ENCODE results near the gene ATE1. TPM values are rescaled to one million over a fixed set of nuclear protein-coding genes. Genes with fewer than 3 reads are reported as not detected.

ATE1 gene
- total RNA-seq, 1 experiment from 2014 or later: 39.2 TPM

DNA sequence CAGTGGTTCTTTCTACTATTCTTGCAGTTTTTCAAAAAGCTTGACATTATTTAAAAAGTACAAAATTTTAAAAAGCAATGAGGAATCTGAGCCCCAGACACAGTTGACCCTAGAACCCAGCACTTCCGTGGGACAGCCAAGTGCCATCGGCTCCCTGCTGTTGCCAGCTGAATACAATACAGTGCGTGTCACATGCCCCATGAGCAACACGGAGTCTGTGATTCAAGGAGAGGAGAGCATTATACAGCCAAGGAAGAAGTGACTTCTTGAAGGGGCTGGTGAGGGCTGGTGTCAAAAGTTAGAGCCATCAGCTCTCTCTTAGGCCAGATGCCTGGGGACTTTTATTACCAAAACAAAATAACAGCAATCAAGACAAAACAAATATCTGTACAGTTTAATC lies 206.6 kb downstream of the ATE1 start:
- ChIA-PET CTCF (no interaction called here), POLR2A (no interaction called here), RAD21 (ENCODE audit: low non-redundant PET in 1 of 2, low total read pairs in 2 of 2, uncharacterized antibody in 2 of 2, unreplicated experiment in 2 of 2) (no interaction called here)
- H3K9me3 ChIP-seq (ENCODE audit: control insufficient read depth in 1 of 2, insufficient read depth in 1 of 2, low read depth in 1 of 2, low read length in 2 of 2): no peaks in the 10 kb centered on the region
- ATAC-seq (no peak), DNase-seq (ENCODE audit: low read depth, low spot score) (no peak)
- no peaks in the 10 kb centered on the region for H3K36me3 ChIP-seq (ENCODE audit: control insufficient read depth in 1 of 2, insufficient read depth in 2 of 2, low read length in 2 of 2)
- H3K79me2 ChIP-seq (ENCODE audit: insufficient read depth, low read length): no peaks in the 10 kb centered on the region
- peaks cover 0 to 4% of the 10 kb centered on the region in 2 experiments; a peak in 1 of 4 replicates for H3K4me1 ChIP-seq (ENCODE audit: control insufficient read depth in 1 of 2, insufficient read depth in 2 of 2, low read length in 2 of 2)
- H3K9me2 ChIP-seq (ENCODE audit: insufficient read depth): 0 out of 2 replicates have a peak, but pooled peaks cover 5% of the 10 kb centered on the region
- no peak overlapping the region for H3K4me3 ChIP-seq (replicated peaks in 1 of 2; ENCODE audit: low read depth in 1 of 2, low read length in 2 of 2)
- H3K27ac ChIP-seq (ENCODE audit: low read depth, low read length): no peak overlapping the region
- intact Hi-C loops (cut with micrococcal nuclease): no loop called here
- no peak overlapping the region for H2AFZ ChIP-seq (ENCODE audit: low read depth, low read length, poor library complexity, severe bottlenecking)
- BruUV-seq (replicated peaks): no TSS peak
- H3K27me3 ChIP-seq (ENCODE audit: insufficient read depth, low read length): no peaks in the 10 kb centered on the region
- H3K9ac ChIP-seq (ENCODE audit: low read length): no peak overlapping the region
- no peak overlapping the region for H3K4me2 ChIP-seq (ENCODE audit: low read length)
- TF ChIP-seq ZFX (IDR thresholded peaks at IDR 0.05) (no peak), EZH2phosphoT487 (IDR thresholded peaks at IDR 0.05; ENCODE audit: borderline replicate concordance) (no peak), RAD21 (IDR thresholded peaks at IDR 0.05; ENCODE audit: low read depth) (no peak), EGR1 (IDR thresholded peaks at IDR 0.05; ENCODE audit: low read depth) (no peak), ZNF274 (IDR thresholded peaks at IDR 0.05; ENCODE audit: low read depth, low read length) (no peak), CBX3 (IDR thresholded peaks at IDR 0.05; ENCODE audit: low read depth) (no peak)
- TF ChIP-seq, protein P1, sequence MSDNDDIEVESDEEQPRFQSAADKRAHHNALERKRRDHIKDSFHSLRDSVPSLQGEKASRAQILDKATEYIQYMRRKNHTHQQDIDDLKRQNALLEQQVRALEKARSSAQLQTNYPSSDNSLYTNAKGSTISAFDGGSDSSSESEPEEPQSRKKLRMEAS (IDR thresholded peaks at IDR 0.05): no peak
- no peaks in the 10 kb centered on the region for H4K20me1 ChIP-seq (ENCODE audit: insufficient read depth)

DNA sequence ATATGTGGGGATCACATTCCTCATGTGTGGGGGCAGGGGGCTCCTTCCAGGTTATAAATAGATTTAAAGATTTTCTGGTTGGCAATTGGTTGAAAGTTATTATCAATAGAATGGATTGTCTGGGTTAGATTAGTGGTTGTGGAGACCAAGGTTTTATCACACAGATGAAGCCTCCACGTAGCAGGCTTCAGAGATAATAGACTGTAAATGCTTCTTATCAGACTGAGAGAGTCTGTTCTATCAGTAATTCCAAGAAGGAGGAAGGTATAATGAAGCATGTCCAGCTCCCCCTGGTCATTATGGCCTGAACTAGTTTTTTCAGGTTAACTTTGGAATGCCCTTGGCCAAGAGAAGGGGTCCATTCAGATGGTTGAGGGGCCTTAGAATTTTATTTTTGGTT lies 211.9 kb downstream of the ATE1 start:
- no peak for DNase-seq (ENCODE audit: low read depth, low spot score)
- TF ChIP-seq, protein P2, sequence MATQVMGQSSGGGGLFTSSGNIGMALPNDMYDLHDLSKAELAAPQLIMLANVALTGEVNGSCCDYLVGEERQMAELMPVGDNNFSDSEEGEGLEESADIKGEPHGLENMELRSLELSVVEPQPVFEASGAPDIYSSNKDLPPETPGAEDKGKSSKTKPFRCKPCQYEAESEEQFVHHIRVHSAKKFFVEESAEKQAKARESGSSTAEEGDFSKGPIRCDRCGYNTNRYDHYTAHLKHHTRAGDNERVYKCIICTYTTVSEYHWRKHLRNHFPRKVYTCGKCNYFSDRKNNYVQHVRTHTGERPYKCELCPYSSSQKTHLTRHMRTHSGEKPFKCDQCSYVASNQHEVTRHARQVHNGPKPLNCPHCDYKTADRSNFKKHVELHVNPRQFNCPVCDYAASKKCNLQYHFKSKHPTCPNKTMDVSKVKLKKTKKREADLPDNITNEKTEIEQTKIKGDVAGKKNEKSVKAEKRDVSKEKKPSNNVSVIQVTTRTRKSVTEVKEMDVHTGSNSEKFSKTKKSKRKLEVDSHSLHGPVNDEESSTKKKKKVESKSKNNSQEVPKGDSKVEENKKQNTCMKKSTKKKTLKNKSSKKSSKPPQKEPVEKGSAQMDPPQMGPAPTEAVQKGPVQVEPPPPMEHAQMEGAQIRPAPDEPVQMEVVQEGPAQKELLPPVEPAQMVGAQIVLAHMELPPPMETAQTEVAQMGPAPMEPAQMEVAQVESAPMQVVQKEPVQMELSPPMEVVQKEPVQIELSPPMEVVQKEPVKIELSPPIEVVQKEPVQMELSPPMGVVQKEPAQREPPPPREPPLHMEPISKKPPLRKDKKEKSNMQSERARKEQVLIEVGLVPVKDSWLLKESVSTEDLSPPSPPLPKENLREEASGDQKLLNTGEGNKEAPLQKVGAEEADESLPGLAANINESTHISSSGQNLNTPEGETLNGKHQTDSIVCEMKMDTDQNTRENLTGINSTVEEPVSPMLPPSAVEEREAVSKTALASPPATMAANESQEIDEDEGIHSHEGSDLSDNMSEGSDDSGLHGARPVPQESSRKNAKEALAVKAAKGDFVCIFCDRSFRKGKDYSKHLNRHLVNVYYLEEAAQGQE (IDR thresholded peaks at IDR 0.05; ENCODE audit: low read depth): no peak
- TF ChIP-seq YY1 (IDR thresholded peaks at IDR 0.05; ENCODE audit: extremely low read depth, insufficient replicate concordance, low read depth, low read length) (no peak), POLR2AphosphoS5 (IDR thresholded peaks at IDR 0.05; ENCODE audit: low read depth, low read length) (no peak), SRF (IDR thresholded peaks at IDR 0.05; ENCODE audit: low read depth) (no peak), ELF1 (IDR thresholded peaks at IDR 0.05; ENCODE audit: borderline replicate concordance, low read depth) (no peak), EZH2 (IDR thresholded peaks at IDR 0.05) (no peak), CEBPB (IDR thresholded peaks at IDR 0.05; ENCODE audit: low read depth) (no peak), ZFX (IDR thresholded peaks at IDR 0.05) (no peak), SIN3A (IDR thresholded peaks at IDR 0.05; ENCODE audit: low read depth) (no peak), FOSL1 (IDR thresholded peaks at IDR 0.05; ENCODE audit: low read depth) (no peak)
- TF ChIP-seq, protein P3, sequence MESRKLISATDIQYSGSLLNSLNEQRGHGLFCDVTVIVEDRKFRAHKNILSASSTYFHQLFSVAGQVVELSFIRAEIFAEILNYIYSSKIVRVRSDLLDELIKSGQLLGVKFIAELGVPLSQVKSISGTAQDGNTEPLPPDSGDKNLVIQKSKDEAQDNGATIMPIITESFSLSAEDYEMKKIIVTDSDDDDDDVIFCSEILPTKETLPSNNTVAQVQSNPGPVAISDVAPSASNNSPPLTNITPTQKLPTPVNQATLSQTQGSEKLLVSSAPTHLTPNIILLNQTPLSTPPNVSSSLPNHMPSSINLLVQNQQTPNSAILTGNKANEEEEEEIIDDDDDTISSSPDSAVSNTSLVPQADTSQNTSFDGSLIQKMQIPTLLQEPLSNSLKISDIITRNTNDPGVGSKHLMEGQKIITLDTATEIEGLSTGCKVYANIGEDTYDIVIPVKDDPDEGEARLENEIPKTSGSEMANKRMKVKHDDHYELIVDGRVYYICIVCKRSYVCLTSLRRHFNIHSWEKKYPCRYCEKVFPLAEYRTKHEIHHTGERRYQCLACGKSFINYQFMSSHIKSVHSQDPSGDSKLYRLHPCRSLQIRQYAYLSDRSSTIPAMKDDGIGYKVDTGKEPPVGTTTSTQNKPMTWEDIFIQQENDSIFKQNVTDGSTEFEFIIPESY (IDR thresholded peaks at IDR 0.05; ENCODE audit: extremely low read depth, insufficient replicate concordance, low read length): no peak
- TF ChIP-seq, protein P4, sequence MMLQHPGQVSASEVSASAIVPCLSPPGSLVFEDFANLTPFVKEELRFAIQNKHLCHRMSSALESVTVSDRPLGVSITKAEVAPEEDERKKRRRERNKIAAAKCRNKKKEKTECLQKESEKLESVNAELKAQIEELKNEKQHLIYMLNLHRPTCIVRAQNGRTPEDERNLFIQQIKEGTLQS (IDR thresholded peaks at IDR 0.05): no peak

More for the DNA sequence above, 211.9 kb downstream of the ATE1 start:
- no peaks in the 10 kb centered on the region for H3K36me3 ChIP-seq (ENCODE audit: control insufficient read depth in 1 of 2, insufficient read depth in 2 of 2, low read length in 2 of 2)
- H3K9me2 ChIP-seq (ENCODE audit: insufficient read depth): no peaks in the 10 kb centered on the region
- H3K4me2 ChIP-seq (ENCODE audit: low read length): no peak overlapping the region
- POLR2A ChIA-PET: no interaction called here
- no peaks in the 10 kb centered on the region for H3K27me3 ChIP-seq (ENCODE audit: insufficient read depth, low read length)
- H3K27ac ChIP-seq (ENCODE audit: low read depth, low read length): no peak overlapping the region
- H3K4me1 ChIP-seq (ENCODE audit: control insufficient read depth in 1 of 2, insufficient read depth in 2 of 2, low read length in 2 of 2): no peaks in the 10 kb centered on the region
- H2AFZ ChIP-seq (ENCODE audit: low read depth, low read length, poor library complexity, severe bottlenecking): no peak overlapping the region
- no peak for ATAC-seq
- CTCF ChIA-PET: no interaction called here
- RAD21 ChIA-PET (ENCODE audit: low non-redundant PET in 1 of 2, low total read pairs in 2 of 2, uncharacterized antibody in 2 of 2, unreplicated experiment in 2 of 2): no interaction called here
- no peak overlapping the region for H3K9ac ChIP-seq (ENCODE audit: low read length)
- H3K9me3 ChIP-seq (ENCODE audit: control insufficient read depth in 1 of 2, insufficient read depth in 1 of 2, low read depth in 1 of 2, low read length in 2 of 2): no peaks in the 10 kb centered on the region
- H4K20me1 ChIP-seq (ENCODE audit: insufficient read depth): no peaks in the 10 kb centered on the region
- intact Hi-C loops (cut with micrococcal nuclease): no loop called here
- BruUV-seq (replicated peaks): no TSS peak
- H3K79me2 ChIP-seq (ENCODE audit: insufficient read depth, low read length): no peaks in the 10 kb centered on the region
- no peak overlapping the region for H3K4me3 ChIP-seq (replicated peaks in 1 of 2; ENCODE audit: low read depth in 1 of 2, low read length in 2 of 2)

All from HCT116 (cell line).